Breast epithelium (tissue), 3 donors: Measurements from ENCODE around the gene NUAK1.

Experiments
- CTCF ChIP-seq, 3 donors: fragments of 450-650 bp; IDR thresholded peaks; one replicate each; pipeline ENCODE4 v1.5.1; 2016 to 2017; ENCODE audit warnings: antibody characterized with exemption in 3 of 3, mild to moderate bottlenecking in 3 of 3, moderate library complexity in 3 of 3
- POLR2A ChIP-seq: fragments of 450-650 bp; IDR thresholded peaks from one replicate; pipeline ENCODE4 v1.6.1; 2016; ENCODE audit warnings: antibody characterized with exemption, mild to moderate bottlenecking, moderate library complexity

GRCh38 chr12:106065506-106065905, 73.2 kb downstream of the NUAK1 start:
- no peak for TF ChIP-seq CTCF (IDR thresholded peaks at IDR 0.05)
- TF ChIP-seq POLR2A, result no peak
